Liver (tissue), 9 donors: ENCODE data around the gene TYRO3. TPM values are rescaled to one million over a fixed set of nuclear protein-coding genes. Genes with fewer than 3 reads are reported as not detected.

Experiments used
- DNase-seq: peaks from one replicate; pipeline ENCODE4 v3.0.0-alpha.2; 2017; ENCODE audit warnings: low spot score
- H3K27ac ChIP-seq, 2 donors: one replicate each; pipeline ENCODE4 v1.7.0; 2013; ENCODE audit warnings: inconsistent platforms in 2 of 2, low read length in 2 of 2, control low read depth in 1 of 2, low read depth in 1 of 2, mild to moderate bottlenecking in 1 of 2
- H3K27me3 ChIP-seq, 4 donors: one replicate each; pipeline versions ENCODE4 v1.6.1 to v1.7.0; 2013; ENCODE audit warnings: low read length in 3 of 4, inconsistent platforms in 1 of 4, mild to moderate bottlenecking in 1 of 4, moderate library complexity in 1 of 4; ENCODE audit not compliant: control insufficient read depth in 4 of 4, insufficient read depth in 4 of 4
- H3K36me3 ChIP-seq, 4 donors: one replicate each; pipeline versions ENCODE4 v1.6.1 to v1.7.0; 2013; ENCODE audit warnings: low read length in 3 of 4, mild to moderate bottlenecking in 3 of 4, low read depth in 1 of 4, moderate library complexity in 1 of 4; ENCODE audit not compliant: control insufficient read depth in 4 of 4, insufficient read depth in 3 of 4
- H3K4me1 ChIP-seq, 4 donors: one replicate each; pipeline versions ENCODE4 v1.6.1 to v1.7.0; 2013; ENCODE audit warnings: low read length in 3 of 4, mild to moderate bottlenecking in 3 of 4, moderate library complexity in 1 of 4; ENCODE audit not compliant: control insufficient read depth in 4 of 4, insufficient read depth in 4 of 4
- H3K4me3 ChIP-seq, 3 donors: one replicate each; pipeline versions ENCODE4 v1.6.1 to v1.7.0; 2013; ENCODE audit warnings: low read length in 3 of 3, control low read depth in 1 of 3, low read depth in 1 of 3, mild to moderate bottlenecking in 1 of 3
- H3K9ac ChIP-seq, 2 donors: one replicate each; pipeline ENCODE4 v1.7.0; 2013; ENCODE audit warnings: low read length in 2 of 2, mild to moderate bottlenecking in 2 of 2, moderate library complexity in 2 of 2, control low read depth in 1 of 2, low read depth in 1 of 2
- H3K9me3 ChIP-seq, 4 donors: one replicate each; pipeline versions ENCODE4 v1.6.1 to v1.7.0; 2013; ENCODE audit warnings: low read length in 3 of 4; ENCODE audit not compliant: control insufficient read depth in 4 of 4
- EGR1 ChIP-seq, 2 donors: IDR thresholded peaks; 2 replicates each; pipeline ENCODE4 v1.6.1; 2016 to 2018; ENCODE audit warnings: antibody characterized with exemption in 2 of 2, low read depth in 2 of 2
- FOXA1 ChIP-seq: IDR thresholded peaks from 2 replicates; pipeline ENCODE4 v1.6.1; 2016; ENCODE audit warnings: antibody characterized with exemption
- FOXA2 ChIP-seq: IDR thresholded peaks from 2 replicates; pipeline ENCODE4 v1.6.1; 2016; ENCODE audit warnings: antibody characterized with exemption
- GABPA ChIP-seq, 2 donors: IDR thresholded peaks in 1 of 2; conservative IDR thresholded peaks in 1 of 2; 2 replicates each; pipeline ENCODE4 v1.6.1; 2016; ENCODE audit warnings: antibody characterized with exemption in 2 of 2, mild to moderate bottlenecking in 1 of 2, moderate library complexity in 1 of 2
- HNF4A ChIP-seq, 2 donors: conservative IDR thresholded peaks; 2 replicates each; pipeline ENCODE4 v1.6.1; 2016; ENCODE audit warnings: antibody characterized with exemption in 2 of 2, mild to moderate bottlenecking in 2 of 2
- HNF4G ChIP-seq: IDR thresholded peaks from 2 replicates; pipeline ENCODE4 v1.6.1; 2016; ENCODE audit warnings: antibody characterized with exemption
- JUND ChIP-seq, 2 donors: IDR thresholded peaks; 2 replicates each; pipeline ENCODE4 v1.6.1; 2016; ENCODE audit warnings: antibody characterized with exemption in 2 of 2
- NR2F2 ChIP-seq: IDR thresholded peaks from 2 replicates; pipeline ENCODE4 v1.6.1; 2016; ENCODE audit warnings: antibody characterized with exemption
- RAD21 ChIP-seq, 2 donors: IDR thresholded peaks; 2 replicates each; pipeline ENCODE4 v1.6.1; 2016; ENCODE audit warnings: antibody characterized with exemption in 2 of 2, mild to moderate bottlenecking in 2 of 2
- RXRA ChIP-seq, 2 donors: IDR thresholded peaks; 2 replicates each; pipeline ENCODE4 v1.6.1; 2017 to 2018; ENCODE audit warnings: antibody characterized with exemption in 2 of 2, mild to moderate bottlenecking in 1 of 2
- TAF1 ChIP-seq: conservative IDR thresholded peaks from 2 replicates; pipeline ENCODE4 v1.6.1; 2016; ENCODE audit warnings: antibody characterized with exemption, mild to moderate bottlenecking
- YY1 ChIP-seq: IDR thresholded peaks from 2 replicates; pipeline ENCODE4 v1.6.1; 2016; ENCODE audit warnings: antibody characterized with exemption, mild to moderate bottlenecking
- WGBS: extraction: QIAGEN DNeasy Blood & Tissue Kit; methylation state at CpG from one replicate; pipeline ENCODE4 v1.1.7; 2013; 5-methylcytosine and 5-hydroxymethylcytosine counted together
- polyA plus RNA-seq, 2 donors: library from polyadenylated mRNA; stranded (reverse) in 1 of 2; unstranded in 1 of 2; fragments of 200-250 nt in 1 of 2; fragments of >200 nt in 1 of 2; fragmentation: Nextera tagmentation in 1 of 2; extraction: Ambion mirVana in 1 of 2; gene quantifications; one replicate each; pipeline versions ENCODE4 v1.2.1 to v1.2.3, GENCODE V29; 2013 to 2015
- total RNA-seq, 2 donors: library from RNA; depleted of rRNA; stranded (reverse); fragments of >200 nt; gene quantifications; one replicate each; pipeline ENCODE4 v1.2.3, GENCODE V29; 2014
- TF ChIP-seq, protein P1 (sequence below): IDR thresholded peaks from 2 replicates; pipeline ENCODE4 v1.6.1; 2016; ENCODE audit warnings: antibody characterized with exemption
- TF ChIP-seq, protein P2 (sequence below): IDR thresholded peaks from 2 replicates; pipeline ENCODE4 v1.6.1; 2016; ENCODE audit warnings: antibody characterized with exemption, mild to moderate bottlenecking
- TF ChIP-seq, protein P3 (sequence below): fragments of 150-350 bp; IDR thresholded peaks from 2 replicates; pipeline ENCODE4 v1.5.1; 2017; ENCODE audit warnings: improper control_type of control experiment, low read depth, low read length; ENCODE audit not compliant: missing input control
- TF ChIP-seq, protein P4 (sequence below): IDR thresholded peaks from 2 replicates; pipeline ENCODE4 v1.6.1; 2016; ENCODE audit warnings: antibody characterized with exemption
- TF ChIP-seq, protein P5 (sequence below): IDR thresholded peaks from 2 replicates; pipeline ENCODE4 v1.6.1; 2016; ENCODE audit warnings: antibody characterized with exemption
- donor health status: healthy.
- donor health status: healthy.
- donor health status: healthy.
- donor health status: healthy.
- donor health status: healthy.

Gene TYRO3
- total and polyA plus RNA-seq, 4 donors = 1.1 to 2.3 (median 2.3) TPM

DNA sequence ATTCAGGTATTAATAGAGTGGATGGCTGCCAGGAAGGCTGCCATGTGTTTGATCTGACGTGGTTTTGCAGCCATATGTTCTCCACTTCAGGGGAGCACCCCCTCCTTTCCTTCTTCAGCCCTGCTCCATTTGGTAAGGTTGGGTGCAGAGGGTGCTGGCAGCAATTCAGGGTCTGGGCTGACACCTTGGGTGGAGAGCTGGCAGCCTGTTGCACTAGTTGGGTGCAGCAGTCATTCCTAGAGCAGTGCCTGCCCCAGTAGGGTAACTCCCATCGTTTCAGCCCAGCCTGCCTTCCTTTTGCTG lies 1.5 kb downstream of the TYRO3 start:
- DNase-seq = no peak
- TF ChIP-seq HNF4G = no peak
- no peak for TF ChIP-seq JUND (IDR thresholded peaks at IDR 0.05)
- no peak for TF ChIP-seq HNF4A (conservative IDR thresholded peaks at IDR 0.05)
- TF ChIP-seq RAD21 (IDR thresholded peaks at IDR 0.05) = no peak
- TF ChIP-seq NR2F2 = no peak
- no peak for TF ChIP-seq FOXA2
- TF ChIP-seq EGR1 (IDR thresholded peaks at IDR 0.05; ENCODE audit: low read depth in 2 of 2) = no peak
- TF ChIP-seq TAF1 = no peak
- TF ChIP-seq, protein P1, sequence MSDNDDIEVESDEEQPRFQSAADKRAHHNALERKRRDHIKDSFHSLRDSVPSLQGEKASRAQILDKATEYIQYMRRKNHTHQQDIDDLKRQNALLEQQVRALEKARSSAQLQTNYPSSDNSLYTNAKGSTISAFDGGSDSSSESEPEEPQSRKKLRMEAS = no peak
- TF ChIP-seq, protein P2, sequence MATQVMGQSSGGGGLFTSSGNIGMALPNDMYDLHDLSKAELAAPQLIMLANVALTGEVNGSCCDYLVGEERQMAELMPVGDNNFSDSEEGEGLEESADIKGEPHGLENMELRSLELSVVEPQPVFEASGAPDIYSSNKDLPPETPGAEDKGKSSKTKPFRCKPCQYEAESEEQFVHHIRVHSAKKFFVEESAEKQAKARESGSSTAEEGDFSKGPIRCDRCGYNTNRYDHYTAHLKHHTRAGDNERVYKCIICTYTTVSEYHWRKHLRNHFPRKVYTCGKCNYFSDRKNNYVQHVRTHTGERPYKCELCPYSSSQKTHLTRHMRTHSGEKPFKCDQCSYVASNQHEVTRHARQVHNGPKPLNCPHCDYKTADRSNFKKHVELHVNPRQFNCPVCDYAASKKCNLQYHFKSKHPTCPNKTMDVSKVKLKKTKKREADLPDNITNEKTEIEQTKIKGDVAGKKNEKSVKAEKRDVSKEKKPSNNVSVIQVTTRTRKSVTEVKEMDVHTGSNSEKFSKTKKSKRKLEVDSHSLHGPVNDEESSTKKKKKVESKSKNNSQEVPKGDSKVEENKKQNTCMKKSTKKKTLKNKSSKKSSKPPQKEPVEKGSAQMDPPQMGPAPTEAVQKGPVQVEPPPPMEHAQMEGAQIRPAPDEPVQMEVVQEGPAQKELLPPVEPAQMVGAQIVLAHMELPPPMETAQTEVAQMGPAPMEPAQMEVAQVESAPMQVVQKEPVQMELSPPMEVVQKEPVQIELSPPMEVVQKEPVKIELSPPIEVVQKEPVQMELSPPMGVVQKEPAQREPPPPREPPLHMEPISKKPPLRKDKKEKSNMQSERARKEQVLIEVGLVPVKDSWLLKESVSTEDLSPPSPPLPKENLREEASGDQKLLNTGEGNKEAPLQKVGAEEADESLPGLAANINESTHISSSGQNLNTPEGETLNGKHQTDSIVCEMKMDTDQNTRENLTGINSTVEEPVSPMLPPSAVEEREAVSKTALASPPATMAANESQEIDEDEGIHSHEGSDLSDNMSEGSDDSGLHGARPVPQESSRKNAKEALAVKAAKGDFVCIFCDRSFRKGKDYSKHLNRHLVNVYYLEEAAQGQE = no peak
- TF ChIP-seq, protein P3, sequence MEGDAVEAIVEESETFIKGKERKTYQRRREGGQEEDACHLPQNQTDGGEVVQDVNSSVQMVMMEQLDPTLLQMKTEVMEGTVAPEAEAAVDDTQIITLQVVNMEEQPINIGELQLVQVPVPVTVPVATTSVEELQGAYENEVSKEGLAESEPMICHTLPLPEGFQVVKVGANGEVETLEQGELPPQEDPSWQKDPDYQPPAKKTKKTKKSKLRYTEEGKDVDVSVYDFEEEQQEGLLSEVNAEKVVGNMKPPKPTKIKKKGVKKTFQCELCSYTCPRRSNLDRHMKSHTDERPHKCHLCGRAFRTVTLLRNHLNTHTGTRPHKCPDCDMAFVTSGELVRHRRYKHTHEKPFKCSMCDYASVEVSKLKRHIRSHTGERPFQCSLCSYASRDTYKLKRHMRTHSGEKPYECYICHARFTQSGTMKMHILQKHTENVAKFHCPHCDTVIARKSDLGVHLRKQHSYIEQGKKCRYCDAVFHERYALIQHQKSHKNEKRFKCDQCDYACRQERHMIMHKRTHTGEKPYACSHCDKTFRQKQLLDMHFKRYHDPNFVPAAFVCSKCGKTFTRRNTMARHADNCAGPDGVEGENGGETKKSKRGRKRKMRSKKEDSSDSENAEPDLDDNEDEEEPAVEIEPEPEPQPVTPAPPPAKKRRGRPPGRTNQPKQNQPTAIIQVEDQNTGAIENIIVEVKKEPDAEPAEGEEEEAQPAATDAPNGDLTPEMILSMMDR = no peak
- TF ChIP-seq, protein P4, sequence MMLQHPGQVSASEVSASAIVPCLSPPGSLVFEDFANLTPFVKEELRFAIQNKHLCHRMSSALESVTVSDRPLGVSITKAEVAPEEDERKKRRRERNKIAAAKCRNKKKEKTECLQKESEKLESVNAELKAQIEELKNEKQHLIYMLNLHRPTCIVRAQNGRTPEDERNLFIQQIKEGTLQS = no peak
- no peak for TF ChIP-seq RXRA (IDR thresholded peaks at IDR 0.05)
- TF ChIP-seq GABPA (IDR thresholded peaks at IDR 0.05 in 1 of 2, conservative IDR thresholded peaks at IDR 0.05 in 1 of 2) = no peak
- TF ChIP-seq, protein P5, sequence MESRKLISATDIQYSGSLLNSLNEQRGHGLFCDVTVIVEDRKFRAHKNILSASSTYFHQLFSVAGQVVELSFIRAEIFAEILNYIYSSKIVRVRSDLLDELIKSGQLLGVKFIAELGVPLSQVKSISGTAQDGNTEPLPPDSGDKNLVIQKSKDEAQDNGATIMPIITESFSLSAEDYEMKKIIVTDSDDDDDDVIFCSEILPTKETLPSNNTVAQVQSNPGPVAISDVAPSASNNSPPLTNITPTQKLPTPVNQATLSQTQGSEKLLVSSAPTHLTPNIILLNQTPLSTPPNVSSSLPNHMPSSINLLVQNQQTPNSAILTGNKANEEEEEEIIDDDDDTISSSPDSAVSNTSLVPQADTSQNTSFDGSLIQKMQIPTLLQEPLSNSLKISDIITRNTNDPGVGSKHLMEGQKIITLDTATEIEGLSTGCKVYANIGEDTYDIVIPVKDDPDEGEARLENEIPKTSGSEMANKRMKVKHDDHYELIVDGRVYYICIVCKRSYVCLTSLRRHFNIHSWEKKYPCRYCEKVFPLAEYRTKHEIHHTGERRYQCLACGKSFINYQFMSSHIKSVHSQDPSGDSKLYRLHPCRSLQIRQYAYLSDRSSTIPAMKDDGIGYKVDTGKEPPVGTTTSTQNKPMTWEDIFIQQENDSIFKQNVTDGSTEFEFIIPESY = no peak
- TF ChIP-seq FOXA1 = no peak
- TF ChIP-seq YY1 = no peak
- 64% methylated on average over 2 of the region's 2 CpGs for WGBS

More for the DNA sequence above, 1.5 kb downstream of the TYRO3 start:
- no peaks in the 10 kb centered on the region for H3K27me3 ChIP-seq
- H3K4me1 ChIP-seq = peaks cover 0 to 14% (median 9%) of the 10 kb centered on the region in 4 donors
- H3K9ac ChIP-seq = no peak overlapping the region
- H3K27ac ChIP-seq = no peak overlapping the region
- H3K4me3 ChIP-seq = no peak overlapping the region
- H3K36me3 ChIP-seq = no peaks in the 10 kb centered on the region
- H3K9me3 ChIP-seq = no peaks in the 10 kb centered on the region
